CD14-positive monocyte (primary cell): ENCODE results near the gene AFDN. TPM values are rescaled to one million over a fixed set of nuclear protein-coding genes. Genes with fewer than 3 reads are reported as not detected.
A peak's percentile ranks its signal among the peaks of the same experiment; 100 is the strongest.

ENCODE experiments used
- DNase-seq, 3 donors: peaks; one replicate each; pipeline ENCODE4 v3.0.0-alpha.2; 2011 to 2022
- H2AFZ ChIP-seq: 2 replicates; pipeline ENCODE4 v1.6.0; 2012; ENCODE audit warnings: mild to moderate bottlenecking, low read depth, low read length, inconsistent platforms; ENCODE audit not compliant: insufficient read depth, poor library complexity, severe bottlenecking
- H3K27ac ChIP-seq, 2 donors: 1 replicate in 1 of 2; 2 replicates in 1 of 2; pipeline ENCODE4 v1.5.1; 2012 to 2013; ENCODE audit warnings: low read length in 2 of 2, control low read depth in 1 of 2, inconsistent platforms in 1 of 2, low read depth in 1 of 2, mild to moderate bottlenecking in 1 of 2
- H3K27me3 ChIP-seq, 2 donors: one replicate each; pipeline versions ENCODE4 v1.6.0 to v1.6.1; 2011 to 2013; ENCODE audit warnings: low read length in 2 of 2; ENCODE audit not compliant: control insufficient read depth in 2 of 2, insufficient read depth in 2 of 2
- H3K36me3 ChIP-seq, 2 donors: replicated peaks in 1 of 2; 1 replicate in 1 of 2; 2 replicates in 1 of 2; pipeline versions ENCODE4 v1.5.1 to v1.6.1; 2012 to 2013; ENCODE audit warnings: low read length in 2 of 2, control low read depth in 1 of 2, inconsistent platforms in 1 of 2, mild to moderate bottlenecking in 1 of 2; ENCODE audit not compliant: insufficient read depth in 2 of 2, control insufficient read depth in 1 of 2
- H3K4me1 ChIP-seq, 2 donors: 1 replicate in 1 of 2; 2 replicates in 1 of 2; pipeline versions ENCODE4 v1.5.1 to v1.6.1; 2012 to 2013; ENCODE audit warnings: low read length in 2 of 2, control low read depth in 1 of 2, inconsistent platforms in 1 of 2, mild to moderate bottlenecking in 1 of 2, moderate library complexity in 1 of 2; ENCODE audit not compliant: insufficient read depth in 2 of 2, control insufficient read depth in 1 of 2
- H3K4me2 ChIP-seq: replicated peaks from 2 replicates; pipeline ENCODE3; 2012; ENCODE audit warnings: low read length, moderate library complexity, mild to moderate bottlenecking; ENCODE audit not compliant: poor library complexity, severe bottlenecking; ENCODE audit errors: extremely low read depth
- H3K4me3 ChIP-seq, 3 experiments: fragments of 200-600 bp in 1 of 3; sonication (generic) in 1 of 3; replicated peaks in 1 of 3; 1 replicate in 2 of 3; 2 replicates in 1 of 3; pipeline ENCODE4 v1.5.1; 2011 to 2013; ENCODE audit warnings: low read length in 3 of 3, mild to moderate bottlenecking in 3 of 3, control low read depth in 2 of 3, low read depth in 2 of 3, inconsistent platforms in 1 of 3, moderate library complexity in 1 of 3
- H3K79me2 ChIP-seq: 2 replicates; pipeline ENCODE4 v1.6.0; 2012; ENCODE audit warnings: mild to moderate bottlenecking, control low read depth, inconsistent platforms, low read length, moderate library complexity; ENCODE audit not compliant: insufficient read depth
- H3K9ac ChIP-seq: 2 replicates; pipeline ENCODE4 v1.6.0; 2017; ENCODE audit warnings: low read length, mild to moderate bottlenecking; ENCODE audit not compliant: insufficient read depth, poor library complexity, severe bottlenecking
- H3K9me3 ChIP-seq, 2 donors: replicated peaks in 1 of 2; 1 replicate in 1 of 2; 2 replicates in 1 of 2; pipeline versions ENCODE4 v1.5.1 to v1.6.1; 2012 to 2013; ENCODE audit warnings: low read length in 2 of 2, control low read depth in 1 of 2; ENCODE audit not compliant: control insufficient read depth in 1 of 2, insufficient read depth in 1 of 2
- H4K20me1 ChIP-seq: 2 replicates; pipeline ENCODE4 v1.6.0; 2012; ENCODE audit warnings: mild to moderate bottlenecking, low read length, control low read depth, moderate library complexity; ENCODE audit not compliant: insufficient read depth
- H3K27ac Mint-ChIP-seq, 7 donors: one replicate each; pipeline ENCODE4 v1.8.0; 2020; ENCODE audit warnings: mild to moderate bottlenecking in 7 of 7, mixed read lengths in 7 of 7, moderate library complexity in 6 of 7, inconsistent platforms in 2 of 7
- H3K27me3 Mint-ChIP-seq, 3 donors: one replicate each; pipeline ENCODE4 v1.8.0; 2021 to 2022; ENCODE audit warnings: low read depth in 3 of 3, mild to moderate bottlenecking in 3 of 3, mixed read lengths in 3 of 3, moderate library complexity in 3 of 3, inconsistent platforms in 1 of 3
- H3K36me3 Mint-ChIP-seq, 2 donors: one replicate each; pipeline ENCODE4 v1.8.0; 2020; ENCODE audit warnings: mixed read lengths in 2 of 2, inconsistent platforms in 1 of 2, mild to moderate bottlenecking in 1 of 2
- H3K4me1 Mint-ChIP-seq: one replicate; pipeline ENCODE4 v1.8.0; 2020; ENCODE audit warnings: mild to moderate bottlenecking, mixed read lengths
- H3K4me3 Mint-ChIP-seq, 2 donors: one replicate each; pipeline ENCODE4 v1.8.0; 2020; ENCODE audit warnings: mild to moderate bottlenecking in 2 of 2, mixed read lengths in 2 of 2, moderate library complexity in 1 of 2
- H3K9me3 Mint-ChIP-seq, 7 donors: one replicate each; pipeline ENCODE4 v1.8.0; 2020 to 2022; ENCODE audit warnings: mixed read lengths in 7 of 7, mild to moderate bottlenecking in 6 of 7, moderate library complexity in 6 of 7, inconsistent platforms in 2 of 7
- WGBS: methylation state at CpG from one replicate; pipeline ENCODE4 v1.1.5; 2013; ENCODE audit warnings: missing lambda C conversion rate; ENCODE audit not compliant: insufficient coverage; 5-methylcytosine and 5-hydroxymethylcytosine counted together
- intact Hi-C, 2 donors: fragments of 100-400 bp; cut with micrococcal nuclease; formaldehyde crosslinking; loops; one replicate each; pipeline versions ENCODE4 v1.15.0 to v1.15.1; 2023
- polyA plus RNA-seq, 3 donors: library from polyadenylated mRNA; depleted of rRNA in 1 of 3; unstranded in 2 of 3; stranded (reverse) in 1 of 3; fragments of 300-500 nt in 2 of 3; fragments of >200 nt in 1 of 3; fragmentation: Illumina TruSeq in 2 of 3; gene quantifications; 1 replicate in 2 of 3; 2 replicates in 1 of 3; pipeline ENCODE4 v1.2.3, GENCODE V29; 2012 to 2021
- TF ChIP-seq, protein P1 (sequence below): fragments of 200-600 bp; IDR thresholded peaks from one replicate; pipeline ENCODE4 v1.8.0; 2022; ENCODE audit warnings: antibody characterized with exemption, mild to moderate bottlenecking

Gene AFDN
- polyA plus RNA-seq, 3 donors = 0.03 to 1.5 TPM; not detected in 1

DNA sequence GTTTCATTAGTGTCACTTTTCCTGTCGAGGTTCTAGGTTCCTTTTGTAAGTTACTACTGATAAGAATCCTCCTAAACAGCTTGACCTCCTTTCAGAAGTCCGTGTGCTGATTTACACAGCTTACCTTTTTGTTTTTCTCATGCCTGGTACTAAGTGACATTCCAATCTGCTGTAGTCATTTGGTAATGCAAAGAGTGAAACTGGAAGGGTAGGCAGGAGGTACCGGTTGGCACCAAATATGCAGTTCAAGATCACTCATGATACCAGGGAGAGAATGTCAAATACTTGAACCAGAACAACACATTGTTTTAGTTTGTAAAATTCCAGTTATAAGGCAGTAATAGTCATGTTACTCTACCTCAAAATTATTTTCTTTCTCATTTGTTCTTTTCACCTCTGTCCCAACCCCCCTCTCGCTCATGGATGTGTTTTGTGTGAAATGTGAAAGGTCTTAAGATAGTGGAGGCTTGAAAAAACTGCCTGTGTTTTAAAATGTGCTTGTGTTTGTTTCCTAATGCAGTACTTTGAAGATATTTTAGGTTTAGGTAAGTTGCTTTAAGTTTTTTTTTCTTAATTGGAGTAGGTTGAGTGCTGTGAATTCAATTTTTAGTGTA is 23.2 kb downstream of the AFDN start:
- no peak overlapping the region for H3K27ac ChIP-seq
- H2AFZ ChIP-seq = no peak overlapping the region
- peaks cover 4 to 17% (median 13%) of the 10 kb centered on the region in 3 donors for H3K27me3 Mint-ChIP-seq
- peaks cover 2 to 7% of the 10 kb centered on the region in 2 donors for H3K27me3 ChIP-seq
- H3K27ac Mint-ChIP-seq = no peak overlapping the region
- H3K4me1 ChIP-seq = no peaks in the 10 kb centered on the region
- no peak overlapping the region for H3K4me2 ChIP-seq
- no peaks in the 10 kb centered on the region for H3K36me3 Mint-ChIP-seq
- H3K36me3 ChIP-seq = no peaks in the 10 kb centered on the region
- WGBS = no CpG with 5 or more reads among the region's 4 CpGs
- H3K4me3 Mint-ChIP-seq = no peak overlapping the region
- no peaks in the 10 kb centered on the region for H3K4me1 Mint-ChIP-seq
- H3K9me3 ChIP-seq = no peaks in the 10 kb centered on the region
- no peaks in the 10 kb centered on the region for H4K20me1 ChIP-seq
- DNase-seq = no peak
- H3K9ac ChIP-seq = no peak overlapping the region
- no peaks in the 10 kb centered on the region for H3K79me2 ChIP-seq
- H3K4me3 ChIP-seq = no peak overlapping the region
- intact Hi-C loops = no loop called here
- H3K9me3 Mint-ChIP-seq = peaks cover 0 to 3% (median 0%) of the 10 kb centered on the region in 7 donors
- TF ChIP-seq, protein P1, sequence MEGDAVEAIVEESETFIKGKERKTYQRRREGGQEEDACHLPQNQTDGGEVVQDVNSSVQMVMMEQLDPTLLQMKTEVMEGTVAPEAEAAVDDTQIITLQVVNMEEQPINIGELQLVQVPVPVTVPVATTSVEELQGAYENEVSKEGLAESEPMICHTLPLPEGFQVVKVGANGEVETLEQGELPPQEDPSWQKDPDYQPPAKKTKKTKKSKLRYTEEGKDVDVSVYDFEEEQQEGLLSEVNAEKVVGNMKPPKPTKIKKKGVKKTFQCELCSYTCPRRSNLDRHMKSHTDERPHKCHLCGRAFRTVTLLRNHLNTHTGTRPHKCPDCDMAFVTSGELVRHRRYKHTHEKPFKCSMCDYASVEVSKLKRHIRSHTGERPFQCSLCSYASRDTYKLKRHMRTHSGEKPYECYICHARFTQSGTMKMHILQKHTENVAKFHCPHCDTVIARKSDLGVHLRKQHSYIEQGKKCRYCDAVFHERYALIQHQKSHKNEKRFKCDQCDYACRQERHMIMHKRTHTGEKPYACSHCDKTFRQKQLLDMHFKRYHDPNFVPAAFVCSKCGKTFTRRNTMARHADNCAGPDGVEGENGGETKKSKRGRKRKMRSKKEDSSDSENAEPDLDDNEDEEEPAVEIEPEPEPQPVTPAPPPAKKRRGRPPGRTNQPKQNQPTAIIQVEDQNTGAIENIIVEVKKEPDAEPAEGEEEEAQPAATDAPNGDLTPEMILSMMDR = no peak

DNA sequence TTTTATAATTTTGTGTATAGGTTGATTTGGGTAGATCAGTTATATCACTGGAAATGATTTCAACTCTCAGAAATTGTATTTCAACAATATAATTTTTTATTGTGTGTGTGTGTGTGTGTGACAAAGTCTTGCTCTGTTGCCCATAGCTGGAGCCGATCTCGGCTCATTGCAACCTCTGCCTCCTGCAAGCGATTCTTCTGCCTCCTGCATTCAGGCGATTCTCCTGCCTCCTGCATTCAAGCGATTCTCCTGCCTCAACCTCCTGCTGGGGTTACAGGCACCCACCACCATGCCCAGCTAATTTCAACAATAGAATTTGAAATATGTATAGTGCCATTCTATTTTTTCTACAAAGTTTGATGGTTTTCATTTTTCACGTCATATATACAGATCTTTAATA is 24.1 kb downstream of the AFDN start:
- TF ChIP-seq, protein P1 = no peak
- Histone ChIP-seq H3K27me3 (peaks cover 2 to 6% of the 10 kb centered on the region in 2 donors), H2AFZ (no peak overlapping the region), H3K36me3 (no peaks in the 10 kb centered on the region), H3K9ac (no peak overlapping the region), H3K4me1 (no peaks in the 10 kb centered on the region), H3K79me2 (no peaks in the 10 kb centered on the region), H3K27ac (no peak overlapping the region), H3K4me2 (no peak overlapping the region), H3K9me3 (no peaks in the 10 kb centered on the region), H3K4me3 (no peak overlapping the region), H4K20me1 (no peaks in the 10 kb centered on the region)
- Mint-ChIP-seq H3K27ac (peak overlapping the region in 2 of 7 donors; percentile 36 to 59), H3K36me3 (no peaks in the 10 kb centered on the region), H3K27me3 (peaks cover 3 to 17% (median 13%) of the 10 kb centered on the region in 3 donors), H3K4me1 (no peaks in the 10 kb centered on the region), H3K4me3 (no peak overlapping the region), H3K9me3 (peaks cover 0 to 3% (median 0%) of the 10 kb centered on the region in 7 donors)
- intact Hi-C loops = no loop called here
- no CpG with 5 or more reads among the region's 6 CpGs for WGBS
- DNase-seq = no peak
